Right renal pelvis (tissue), 4 donors: ENCODE results near the gene DGAT2L6. TPM values are rescaled to one million over a fixed set of nuclear protein-coding genes. Genes with fewer than 3 reads are reported as not detected.

Source experiments
- DNase-seq, 4 donors: peaks; one replicate each; pipeline ENCODE4 v3.0.0-alpha.2; 2013; ENCODE audit warnings: low read depth in 4 of 4, low spot score in 3 of 4, missing footprints in 1 of 4
- polyA plus RNA-seq, 4 donors: library from polyadenylated mRNA; unstranded; fragments of 120-200 nt; gene quantifications; one replicate each; pipeline ENCODE4 v1.2.1, GENCODE V29; 2013; ENCODE audit not compliant: insufficient read length in 4 of 4

DGAT2L6 gene
- not detected for polyA plus RNA-seq

- DNase-seq: no peak
Measured at GRCh38 chrX:70176938-70177533, at the start of gene DGAT2L6. TSS of gene DGAT2L6 (plus strand) at chrX:70177483. CDS start at chrX:70177583, 100 bp downstream.

DNA sequence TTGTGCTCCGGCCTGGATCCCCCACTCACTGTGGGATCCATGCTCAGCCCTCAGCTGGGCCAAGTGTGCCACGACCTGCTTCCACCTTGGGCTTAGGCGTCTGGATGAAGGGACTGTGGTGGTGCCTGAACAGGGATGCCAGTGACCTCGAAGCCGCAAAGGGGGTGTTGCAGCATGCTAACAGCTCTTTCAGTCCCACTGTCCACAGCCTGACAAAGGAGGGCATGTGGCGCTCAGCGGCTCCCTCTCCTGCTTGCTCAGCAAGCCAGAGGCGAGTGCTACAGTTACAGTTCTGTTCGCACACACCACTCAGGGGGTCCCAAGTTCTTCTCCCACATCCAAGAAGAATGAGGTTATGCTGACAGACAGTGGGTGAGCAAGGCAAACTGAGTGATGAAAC is 49.2 kb upstream of the DGAT2L6 start:
- no peak for DNase-seq

- DNase-seq: no peak
Measured at GRCh38 chrX:70129816-70130215, 47.5 kb upstream of the DGAT2L6 start.

- no peak for DNase-seq
Measured at GRCh38 chrX:70132224-70132623, 45.1 kb upstream of the DGAT2L6 start.

GRCh38 chrX:70132877-70133302 is 44.4 kb upstream of the DGAT2L6 start:
- no peak for DNase-seq

DNA sequence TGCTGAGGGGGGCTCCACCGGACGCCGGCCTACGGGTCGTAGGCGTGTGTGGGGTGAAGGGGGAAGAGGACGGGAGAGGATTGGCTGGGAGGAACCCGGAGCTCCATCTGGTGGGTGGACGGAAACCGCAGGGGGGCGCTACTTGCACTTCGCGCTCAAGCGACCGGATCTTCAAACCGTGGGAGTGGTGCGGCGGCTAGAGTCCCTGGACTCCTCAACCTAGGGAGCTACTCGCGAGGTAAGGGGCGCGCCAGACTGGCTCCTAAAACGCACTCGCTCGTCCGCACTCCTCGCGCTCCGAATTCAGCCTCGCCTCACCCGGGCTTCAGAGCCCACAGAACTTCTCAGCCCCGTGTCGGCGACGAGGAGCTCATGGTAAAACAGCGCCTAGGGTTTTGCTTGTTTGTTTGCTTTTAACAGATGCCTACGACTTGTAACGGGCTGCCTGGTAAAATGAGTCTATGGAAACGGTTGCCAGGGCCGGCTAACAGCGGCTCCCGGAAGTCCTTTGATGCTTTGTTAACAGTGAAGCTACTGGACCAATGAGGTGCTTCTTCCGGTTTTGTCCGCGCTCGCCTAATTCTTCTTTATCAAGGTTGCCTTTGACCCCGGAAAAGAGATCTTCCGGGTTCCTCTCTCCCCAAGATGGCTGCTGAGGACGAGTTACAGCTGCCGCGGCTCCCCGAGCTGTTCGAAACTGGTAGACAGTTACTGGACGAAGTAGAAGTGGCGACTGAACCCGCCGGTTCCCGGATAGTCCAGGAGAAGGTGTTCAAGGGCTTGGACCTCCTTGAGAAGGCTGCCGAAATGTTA is 43.8 kb upstream of the DGAT2L6 start, which contains the start of gene IGBP1:
Gene IGBP1, plus strand, starts transcription at position 145 of the 813 bp plus-strand sequence. Its CDS starts 501 bp downstream, at position 646.
- DNase-seq: peak; percentile 50 to 78 (median 68)

DNA sequence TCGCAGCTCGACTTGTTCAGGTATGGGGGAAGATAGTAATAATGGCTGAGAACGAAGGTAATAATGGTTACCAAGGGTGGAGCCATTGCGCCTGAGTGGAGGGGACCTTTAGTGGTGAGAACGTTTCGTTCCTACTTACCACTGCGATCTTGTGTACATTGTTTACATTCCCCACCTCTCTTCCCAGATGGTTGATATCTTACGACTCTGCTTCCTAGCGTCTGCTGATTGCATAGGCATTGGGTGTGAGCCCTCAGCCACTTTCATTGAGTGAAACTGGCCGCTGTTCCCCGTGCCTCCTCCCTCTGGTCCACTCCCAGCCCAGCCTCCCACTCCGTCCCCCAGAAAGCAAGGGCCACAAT is 43.2 kb upstream of the DGAT2L6 start:
- DNase-seq: no peak

DNA sequence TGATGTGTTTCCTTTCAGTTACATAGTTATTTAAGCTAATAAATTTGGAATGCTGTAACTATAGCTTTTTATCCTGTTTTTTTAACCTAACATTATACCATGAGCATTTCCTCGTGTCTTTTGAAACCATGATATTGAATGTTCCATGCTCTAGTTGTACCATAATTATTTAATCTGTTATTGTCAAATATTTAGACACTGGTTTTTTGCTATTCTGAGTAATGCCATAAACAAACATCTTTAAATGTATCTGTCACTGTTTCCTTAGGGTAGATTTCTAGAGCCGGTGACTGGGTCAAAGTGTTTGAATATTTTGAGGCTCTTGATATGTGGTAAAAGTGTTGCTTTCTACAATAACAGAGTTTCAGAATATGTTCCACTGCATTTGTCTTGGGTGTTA is 38.7 kb upstream of the DGAT2L6 start:
- DNase-seq: no peak

GRCh38 chrX:70139736-70140135 is 37.5 kb upstream of the DGAT2L6 start:
- DNase-seq: no peak

- no peak for DNase-seq
Measured at GRCh38 chrX:70141373-70141772, 35.9 kb upstream of the DGAT2L6 start.

GRCh38 chrX:70166601-70167590 is 10.4 kb upstream of the DGAT2L6 start:
- DNase-seq: no peak

GRCh38 chrX:70168238-70169188 is 8.8 kb upstream of the DGAT2L6 start:
- DNase-seq: no peak

- no peak for DNase-seq
Measured at GRCh38 chrX:70169281-70169680, 8.0 kb upstream of the DGAT2L6 start.

- DNase-seq: no peak
Measured at GRCh38 chrX:70171624-70172023, 5.7 kb upstream of the DGAT2L6 start.

GRCh38 chrX:70172221-70172620 is 5.1 kb upstream of the DGAT2L6 start:
- DNase-seq: no peak

- DNase-seq: no peak
Measured at GRCh38 chrX:70172964-70173363, 4.3 kb upstream of the DGAT2L6 start.

- DNase-seq: no peak
Measured at GRCh38 chrX:70174754-70175153, 2.5 kb upstream of the DGAT2L6 start.

GRCh38 chrX:70175338-70175737 is 1.9 kb upstream of the DGAT2L6 start:
- no peak for DNase-seq

DNA sequence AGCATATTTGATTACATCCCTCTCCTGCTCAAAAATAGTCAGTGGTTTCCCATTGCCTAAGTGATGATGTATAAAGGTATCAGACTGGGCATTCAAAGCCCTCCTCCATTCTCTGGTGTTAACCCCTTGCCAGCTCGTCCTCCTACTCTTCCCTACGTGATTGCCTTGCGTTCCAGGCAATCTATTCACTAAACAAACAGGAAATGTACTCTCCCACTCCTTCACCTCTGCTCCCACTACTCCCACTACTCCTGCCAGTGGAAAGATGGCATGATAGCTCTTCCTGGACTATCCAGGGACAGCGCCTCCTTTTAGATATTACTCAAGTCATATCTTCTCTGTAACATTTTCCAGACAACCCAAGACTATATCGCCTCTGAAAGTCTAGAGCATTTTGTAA is 5.8 kb downstream of the DGAT2L6 start:
- DNase-seq: no peak

DNA sequence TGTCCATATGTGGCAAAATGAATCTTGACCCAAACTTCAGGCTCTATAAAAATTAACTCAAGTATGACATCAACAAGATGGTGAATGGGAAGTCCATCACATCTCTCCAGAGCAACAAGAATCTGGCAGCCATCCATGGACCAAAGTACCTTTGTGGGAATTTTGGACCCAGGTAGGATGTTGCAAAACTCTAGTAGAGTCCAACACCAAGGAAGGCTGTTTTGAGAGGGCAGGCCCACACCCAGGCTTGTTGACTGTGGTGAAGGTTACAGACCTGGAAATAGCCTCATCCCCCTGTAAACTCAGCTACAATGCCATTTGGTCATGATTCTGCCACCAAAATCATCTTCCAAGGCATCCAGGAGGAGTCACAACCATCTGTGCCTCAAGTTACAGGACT is 12.9 kb downstream of the DGAT2L6 start:
- no peak for DNase-seq
